H9 (cell line): ENCODE data around the gene AHI1. TPM values are rescaled to one million over a fixed set of nuclear protein-coding genes. Genes with fewer than 3 reads are reported as not detected.

Experiments used
- DNase-seq: peaks from one replicate; pipeline ENCODE4 v3.0.0-alpha.2; 2017
- H2AFZ ChIP-seq: one replicate; pipeline ENCODE4 v1.6.1; 2013; ENCODE audit warnings: mild to moderate bottlenecking, low read length, control low read depth, moderate library complexity
- H2AK5ac ChIP-seq: 2 replicates; pipeline ENCODE4 v1.6.1; 2013; ENCODE audit warnings: low read length, control low read depth, mixed read lengths; ENCODE audit not compliant: insufficient read length
- H2BK120ac ChIP-seq: one replicate; pipeline ENCODE4 v1.6.1; 2013; ENCODE audit warnings: low read depth, mild to moderate bottlenecking, low read length, control low read depth, inconsistent platforms; ENCODE audit not compliant: poor library complexity, severe bottlenecking
- H2BK12ac ChIP-seq: 2 replicates; pipeline ENCODE4 v1.6.1; 2013; ENCODE audit warnings: low read length, control low read depth, mixed read lengths, low read depth; ENCODE audit not compliant: insufficient read length
- H2BK15ac ChIP-seq: 2 replicates; pipeline ENCODE4 v1.6.1; 2013; ENCODE audit warnings: low read depth, low read length, control low read depth
- H2BK20ac ChIP-seq: one replicate; pipeline ENCODE4 v1.6.1; 2013; ENCODE audit warnings: low read depth, mild to moderate bottlenecking, low read length, control low read depth, inconsistent platforms; ENCODE audit not compliant: poor library complexity, severe bottlenecking
- H2BK5ac ChIP-seq: 2 replicates; pipeline ENCODE4 v1.6.1; 2013; ENCODE audit warnings: low read length, control low read depth, mixed read lengths; ENCODE audit not compliant: insufficient read length
- H3K14ac ChIP-seq: 2 replicates; pipeline ENCODE4 v1.6.1; 2013; ENCODE audit warnings: low read length, control low read depth; ENCODE audit not compliant: insufficient read depth
- H3K18ac ChIP-seq: 2 replicates; pipeline ENCODE4 v1.6.1; 2013; ENCODE audit warnings: low read depth, mild to moderate bottlenecking, mixed read lengths, low read length, control low read depth; ENCODE audit not compliant: insufficient read length
- H3K23ac ChIP-seq: 2 replicates; pipeline ENCODE4 v1.6.1; 2013; ENCODE audit warnings: low read length, control low read depth, mixed read lengths, low read depth; ENCODE audit not compliant: insufficient read length
- H3K23me2 ChIP-seq: 2 replicates; pipeline ENCODE4 v1.6.1; 2013; ENCODE audit warnings: low read depth, mild to moderate bottlenecking, mixed read lengths, low read length, control low read depth; ENCODE audit not compliant: insufficient read length, poor library complexity, severe bottlenecking
- H3K27ac ChIP-seq: 2 replicates; pipeline ENCODE4 v1.5.1; 2013; ENCODE audit warnings: low read length, control low read depth, mixed read lengths, low read depth; ENCODE audit not compliant: insufficient read length
- H3K27me3 ChIP-seq: 2 replicates; pipeline ENCODE4 v1.6.1; 2013; ENCODE audit warnings: low read length, control low read depth, inconsistent platforms; ENCODE audit not compliant: insufficient read depth
- H3K4ac ChIP-seq: 2 replicates; pipeline ENCODE4 v1.6.1; 2013; ENCODE audit warnings: low read depth, mild to moderate bottlenecking, control low read depth, inconsistent platforms, low read length, moderate library complexity
- H3K4me1 ChIP-seq: 2 replicates; pipeline ENCODE4 v1.6.1; 2013; ENCODE audit warnings: low read length, control low read depth, inconsistent platforms; ENCODE audit not compliant: insufficient read depth
- H3K4me2 ChIP-seq: 2 replicates; pipeline ENCODE4 v1.6.1; 2013; ENCODE audit warnings: low read length, control low read depth, mixed read lengths; ENCODE audit not compliant: insufficient read length, insufficient read depth
- H3K56ac ChIP-seq: 2 replicates; pipeline ENCODE4 v1.6.1; 2013; ENCODE audit warnings: low read depth, mild to moderate bottlenecking, mixed read lengths, low read length, control low read depth; ENCODE audit not compliant: insufficient read length
- H3K79me1 ChIP-seq: 2 replicates; pipeline ENCODE4 v1.6.1; 2013; ENCODE audit warnings: low read depth, mild to moderate bottlenecking, moderate library complexity, low read length, control low read depth, inconsistent platforms; ENCODE audit not compliant: insufficient read depth, poor library complexity, severe bottlenecking
- H3K79me2 ChIP-seq: 2 replicates; pipeline ENCODE4 v1.6.1; 2013; ENCODE audit warnings: low read length, control low read depth, inconsistent platforms; ENCODE audit not compliant: insufficient read depth
- H3K9ac ChIP-seq: 2 replicates; pipeline ENCODE4 v1.6.1; 2013; ENCODE audit warnings: low read length, control low read depth, mixed read lengths; ENCODE audit not compliant: insufficient read length; ENCODE audit errors: extremely low read depth
- H3K9me3 ChIP-seq: one replicate; pipeline ENCODE4 v1.6.1; 2013; ENCODE audit warnings: low read depth, low read length, inconsistent platforms; ENCODE audit not compliant: control insufficient read depth
- H3T11ph ChIP-seq: one replicate; pipeline ENCODE4 v1.6.1; 2013; ENCODE audit warnings: mild to moderate bottlenecking, low read length, control low read depth, inconsistent platforms
- H4K20me1 ChIP-seq: one replicate; pipeline ENCODE4 v1.6.1; 2013; ENCODE audit not compliant: control insufficient read depth, insufficient read length, insufficient read depth
- H4K5ac ChIP-seq: 2 replicates; pipeline ENCODE4 v1.6.1; 2013; ENCODE audit warnings: low read depth, mild to moderate bottlenecking, mixed read lengths, low read length, control low read depth; ENCODE audit not compliant: insufficient read length
- H4K8ac ChIP-seq: replicated peaks from 2 replicates; pipeline ENCODE4 v1.6.1; 2013; ENCODE audit warnings: low read length, control low read depth, mixed read lengths, low read depth; ENCODE audit not compliant: insufficient read length
- H4K91ac ChIP-seq: 2 replicates; pipeline ENCODE4 v1.6.1; 2013; ENCODE audit warnings: low read depth, mild to moderate bottlenecking, moderate library complexity, mixed read lengths, low read length, control low read depth; ENCODE audit not compliant: insufficient read length
- H3K27ac Mint-ChIP-seq, 3 experiments: 2 replicates in 2 of 3; 3 replicates in 1 of 3; pipeline ENCODE4 v1.8.0; 2020 to 2021; ENCODE audit warnings: mixed read lengths in 3 of 3, mild to moderate bottlenecking in 1 of 3, moderate library complexity in 1 of 3
- H3K27me3 Mint-ChIP-seq: 2 replicates; pipeline ENCODE4 v1.8.0; 2021; ENCODE audit warnings: low read depth, mild to moderate bottlenecking, moderate library complexity, mixed read lengths
- H3K36me3 Mint-ChIP-seq, 3 experiments: 2 replicates in 2 of 3; 3 replicates in 1 of 3; pipeline ENCODE4 v1.8.0; 2020 to 2021; ENCODE audit warnings: low read depth in 3 of 3, mixed read lengths in 3 of 3; ENCODE audit not compliant: insufficient read depth in 1 of 3
- H3K4me1 Mint-ChIP-seq, 2 experiments: 2 replicates each; pipeline ENCODE4 v1.8.0; 2020; ENCODE audit warnings: mixed read lengths in 2 of 2
- H3K4me3 Mint-ChIP-seq, 2 experiments: 2 replicates in 1 of 2; 3 replicates in 1 of 2; pipeline ENCODE4 v1.8.0; 2020 to 2021; ENCODE audit warnings: mild to moderate bottlenecking in 2 of 2, mixed read lengths in 2 of 2, moderate library complexity in 1 of 2
- H3K9me3 Mint-ChIP-seq, 2 experiments: 2 replicates in 1 of 2; 3 replicates in 1 of 2; pipeline ENCODE4 v1.8.0; 2020; ENCODE audit warnings: mild to moderate bottlenecking in 2 of 2, mixed read lengths in 2 of 2, moderate library complexity in 1 of 2
- total RNA-seq: library from RNA; stranded (reverse); gene quantifications from 2 replicates; pipeline ENCODE4 v1.2.1, GENCODE V29; 2021
- TF ChIP-seq, protein P1 (sequence below): fragments of 200-600 bp; sonication (generic); conservative IDR thresholded peaks from 3 replicates; pipeline ENCODE4 v1.8.0; 2021; ENCODE audit warnings: antibody characterized with exemption, mild to moderate bottlenecking

Gene AHI1
- total RNA-seq, 1 experiment from 2014 or later, result 9.9 TPM

DNA sequence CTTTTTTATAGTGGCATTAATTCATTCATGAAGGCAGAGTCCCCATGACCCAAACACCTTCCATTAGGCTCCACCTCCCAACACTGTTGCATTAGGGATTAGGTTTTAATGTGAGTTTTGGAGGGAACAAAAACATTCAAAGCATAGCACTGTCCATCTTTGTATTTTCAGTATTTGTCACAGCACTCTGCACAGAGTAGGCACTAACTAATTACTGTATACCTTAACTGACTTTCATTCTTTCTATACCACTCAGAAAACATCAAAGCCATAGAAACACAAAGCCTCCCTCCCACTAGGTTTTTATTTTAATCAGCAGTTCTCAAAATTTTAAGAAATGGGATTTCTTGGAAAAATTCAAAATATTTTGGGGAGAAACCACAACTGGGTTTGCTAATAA is 21.8 kb upstream of the AHI1 start:
- Mint-ChIP-seq H3K9me3 (no peaks in the 10 kb centered on the region; a peak in 2 of 5 replicates), H3K27ac (no peak overlapping the region), H3K27me3 (no peaks in the 10 kb centered on the region), H3K36me3 (no peaks in the 10 kb centered on the region), H3K4me1 (peaks cover 2 to 3% of the 10 kb centered on the region in 2 experiments; a peak in 2 of 4 replicates), H3K4me3 (no peak overlapping the region)
- Histone ChIP-seq H3K4me2 (no peak overlapping the region), H3K9ac (no peak overlapping the region), H2BK15ac (no peak overlapping the region), H3K18ac (no peak overlapping the region), H3K79me2 (no peaks in the 10 kb centered on the region), H4K5ac (no peak overlapping the region), H2BK12ac (no peak overlapping the region), H3K27ac (no peak overlapping the region), H2BK20ac (no peak overlapping the region), H2AFZ (no peak overlapping the region), H2AK5ac (no peak overlapping the region), H3K4ac (no peak overlapping the region), H3K27me3 (no peaks in the 10 kb centered on the region), H4K8ac (no peak overlapping the region), H3K56ac (no peak overlapping the region), H3K14ac (no peak overlapping the region), H4K91ac (no peak overlapping the region), H3K4me1 (no peaks in the 10 kb centered on the region), H3K23ac (no peak overlapping the region), H4K20me1 (no peaks in the 10 kb centered on the region), H3K9me3 (no peaks in the 10 kb centered on the region), H3K23me2 (no peaks in the 10 kb centered on the region), H3K79me1 (no peaks in the 10 kb centered on the region), H2BK5ac (no peak overlapping the region), H3T11ph (no peak overlapping the region), H2BK120ac (no peak overlapping the region)
- DNase-seq, result no peak
- TF ChIP-seq, protein P1, sequence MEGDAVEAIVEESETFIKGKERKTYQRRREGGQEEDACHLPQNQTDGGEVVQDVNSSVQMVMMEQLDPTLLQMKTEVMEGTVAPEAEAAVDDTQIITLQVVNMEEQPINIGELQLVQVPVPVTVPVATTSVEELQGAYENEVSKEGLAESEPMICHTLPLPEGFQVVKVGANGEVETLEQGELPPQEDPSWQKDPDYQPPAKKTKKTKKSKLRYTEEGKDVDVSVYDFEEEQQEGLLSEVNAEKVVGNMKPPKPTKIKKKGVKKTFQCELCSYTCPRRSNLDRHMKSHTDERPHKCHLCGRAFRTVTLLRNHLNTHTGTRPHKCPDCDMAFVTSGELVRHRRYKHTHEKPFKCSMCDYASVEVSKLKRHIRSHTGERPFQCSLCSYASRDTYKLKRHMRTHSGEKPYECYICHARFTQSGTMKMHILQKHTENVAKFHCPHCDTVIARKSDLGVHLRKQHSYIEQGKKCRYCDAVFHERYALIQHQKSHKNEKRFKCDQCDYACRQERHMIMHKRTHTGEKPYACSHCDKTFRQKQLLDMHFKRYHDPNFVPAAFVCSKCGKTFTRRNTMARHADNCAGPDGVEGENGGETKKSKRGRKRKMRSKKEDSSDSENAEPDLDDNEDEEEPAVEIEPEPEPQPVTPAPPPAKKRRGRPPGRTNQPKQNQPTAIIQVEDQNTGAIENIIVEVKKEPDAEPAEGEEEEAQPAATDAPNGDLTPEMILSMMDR, result no peak
